T-helper 22 cell (primary cell): ENCODE data around the gene DNAJB13.
"Not testable (repeated sequence)": the region's sequence is repeated elsewhere in the genome, so short reads cannot be mapped to it uniquely, and the experiment has no call there.

ENCODE experiments used
- DNase-seq: peaks from one replicate; pipeline ENCODE4 v3.0.0-alpha.2; 2020; ENCODE audit warnings: low read depth

Gene DNAJB13

GRCh38 chr11:73977856-73978519 lies 27.2 kb downstream of the DNAJB13 start:
- DNase-seq, result no peak

GRCh38 chr11:73978576-73979086 lies 27.8 kb downstream of the DNAJB13 start:
- no peak for DNase-seq

- peak; percentile 76 for DNase-seq
These were observed 29.5 kb downstream of the DNAJB13 start for GRCh38 chr11:73980001-73980961.

DNA sequence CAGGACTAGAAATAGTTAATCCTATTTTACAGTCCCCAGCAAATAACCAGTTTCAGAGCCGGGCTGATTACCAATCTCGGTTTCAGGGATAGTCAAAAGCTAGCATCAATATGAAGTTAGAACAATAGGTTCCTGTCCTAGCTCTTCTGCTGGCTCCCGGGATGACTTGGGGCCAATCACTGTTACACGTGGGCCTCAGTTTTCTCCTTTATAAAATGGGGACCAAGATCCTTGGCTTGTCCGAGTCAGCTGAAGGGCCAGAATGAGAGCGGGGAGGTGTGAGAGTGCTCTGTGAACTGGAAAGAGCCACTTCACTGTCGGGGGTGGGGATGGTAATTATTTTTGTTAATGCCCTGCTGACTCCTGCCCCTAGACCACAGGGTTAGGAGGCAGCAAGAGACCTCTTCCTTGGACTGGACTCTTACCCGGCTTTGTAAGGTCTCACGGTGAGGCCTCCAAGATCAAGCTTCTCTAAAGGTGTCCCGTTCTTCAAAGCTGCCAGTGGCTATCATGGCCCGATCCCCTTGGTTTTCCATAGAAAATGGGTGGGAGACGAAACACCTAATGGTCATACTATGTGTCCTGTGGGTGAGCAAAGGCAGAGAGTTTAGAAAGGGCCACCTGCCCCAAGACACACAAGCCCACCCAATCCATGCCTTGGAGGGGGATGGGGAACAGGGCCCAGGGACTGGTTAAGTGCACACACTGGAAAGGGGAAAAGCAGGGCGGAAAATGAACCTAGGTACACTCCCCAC lies 30.4 kb downstream of the DNAJB13 start:
- DNase-seq, result no peak

GRCh38 chr11:73982595-73982989 lies 31.8 kb downstream of the DNAJB13 start, which contains the start of gene UCP2:
TSS of gene UCP2 (minus strand) at chr11:73982843. CDS start at chr11:73978378, 4,465 bp downstream.
- DNase-seq, result peak; percentile 73

- peak; percentile 90 for DNase-seq
These were observed 32.3 kb downstream of the DNAJB13 start for GRCh38 chr11:73982990-73983740.

GRCh38 chr11:73983741-73984538 lies 33.1 kb downstream of the DNAJB13 start:
- DNase-seq, result no peak

- DNase-seq, result not testable (repeated sequence)
These were observed 34.8 kb downstream of the DNAJB13 start for GRCh38 chr11:73985661-73986060.

DNA sequence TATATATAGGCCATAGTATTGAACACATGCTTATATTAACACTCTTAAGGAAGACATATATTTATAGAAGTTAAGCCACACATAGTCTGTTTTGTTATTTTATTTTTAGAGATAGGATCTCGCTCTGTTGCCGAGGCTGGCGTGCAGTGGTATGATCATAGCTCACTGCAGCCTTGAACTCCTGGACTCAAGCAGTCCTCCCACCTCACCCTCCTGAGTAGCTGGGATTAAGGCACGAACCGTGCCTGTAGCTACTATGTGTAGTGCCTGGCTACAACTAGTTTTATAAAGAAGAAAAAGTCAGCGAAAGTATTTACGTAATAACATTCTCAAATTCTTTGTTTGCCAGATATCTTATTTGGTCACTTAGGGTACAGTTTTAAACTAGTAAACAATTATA lies 37.4 kb downstream of the DNAJB13 start:
- DNase-seq, result no peak

DNA sequence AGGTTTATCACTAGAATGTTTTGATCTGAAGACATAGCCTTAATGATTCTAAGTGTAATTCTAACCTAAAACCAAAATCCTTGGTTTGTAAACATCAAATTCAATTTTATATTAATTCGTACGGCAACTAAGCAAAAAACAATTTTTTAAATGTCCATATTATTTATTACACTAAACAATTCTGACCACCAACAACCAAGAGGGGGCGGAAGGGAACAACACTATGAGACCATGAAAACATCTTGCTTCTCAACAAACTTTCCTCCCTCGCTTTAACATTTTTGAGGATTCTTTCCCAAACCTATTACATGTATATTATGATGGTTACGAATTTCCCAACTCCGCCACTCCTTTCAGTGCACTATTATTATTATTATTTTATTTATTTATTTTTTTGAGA lies 38.3 kb downstream of the DNAJB13 start:
- no peak for DNase-seq

- no peak for DNase-seq
These were observed 39.9 kb downstream of the DNAJB13 start for GRCh38 chr11:73990730-73991129.

- peak; percentile 24 for DNase-seq
These were observed 40.7 kb downstream of the DNAJB13 start for GRCh38 chr11:73991471-73992006.

DNA sequence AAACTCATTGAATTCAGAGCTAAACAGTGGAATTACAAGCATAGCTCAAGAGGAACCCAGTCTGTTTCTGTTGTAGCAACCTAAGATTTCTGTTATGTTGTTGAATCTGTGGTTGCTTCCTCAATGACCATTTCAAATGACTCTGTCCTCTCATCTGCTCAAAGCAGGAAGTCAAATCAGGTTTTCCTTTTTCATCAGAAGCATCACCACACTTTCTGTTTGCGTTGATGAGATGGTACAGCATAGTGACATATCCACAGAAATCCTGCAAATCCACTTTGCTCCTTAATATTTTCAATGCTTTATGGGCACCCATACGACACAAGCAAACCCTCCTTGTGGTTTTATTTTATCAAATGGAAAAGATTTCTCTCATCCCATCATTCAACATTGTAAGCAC lies 44.4 kb downstream of the DNAJB13 start:
- DNase-seq, result no peak

DNA sequence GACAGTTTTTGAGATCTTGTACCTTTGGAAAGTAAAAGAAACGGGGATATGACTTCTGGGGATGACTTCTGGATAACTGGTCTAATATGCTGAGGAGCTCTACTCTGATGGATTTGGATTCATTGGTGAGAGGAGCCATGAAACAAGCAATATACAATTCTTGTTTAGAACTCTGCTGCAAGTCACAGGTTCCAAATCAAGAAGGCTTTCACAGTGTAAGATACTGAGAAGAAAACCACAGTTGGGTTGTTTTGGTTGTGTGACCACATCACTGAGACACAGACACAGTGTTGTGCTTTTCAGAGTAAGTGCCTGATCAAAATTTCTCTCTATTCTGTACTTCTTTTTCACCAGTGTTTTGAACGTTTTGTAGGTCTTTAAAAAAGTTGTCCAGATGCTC lies 44.9 kb downstream of the DNAJB13 start:
- DNase-seq, result peak; percentile 26

GRCh38 chr11:73996161-73996747 lies 45.4 kb downstream of the DNAJB13 start:
- no peak for DNase-seq

GRCh38 chr11:73997120-73997770 lies 46.4 kb downstream of the DNAJB13 start:
- no peak for DNase-seq

- DNase-seq, result no peak
These were observed 48.2 kb downstream of the DNAJB13 start for GRCh38 chr11:73998846-73999575.

DNA sequence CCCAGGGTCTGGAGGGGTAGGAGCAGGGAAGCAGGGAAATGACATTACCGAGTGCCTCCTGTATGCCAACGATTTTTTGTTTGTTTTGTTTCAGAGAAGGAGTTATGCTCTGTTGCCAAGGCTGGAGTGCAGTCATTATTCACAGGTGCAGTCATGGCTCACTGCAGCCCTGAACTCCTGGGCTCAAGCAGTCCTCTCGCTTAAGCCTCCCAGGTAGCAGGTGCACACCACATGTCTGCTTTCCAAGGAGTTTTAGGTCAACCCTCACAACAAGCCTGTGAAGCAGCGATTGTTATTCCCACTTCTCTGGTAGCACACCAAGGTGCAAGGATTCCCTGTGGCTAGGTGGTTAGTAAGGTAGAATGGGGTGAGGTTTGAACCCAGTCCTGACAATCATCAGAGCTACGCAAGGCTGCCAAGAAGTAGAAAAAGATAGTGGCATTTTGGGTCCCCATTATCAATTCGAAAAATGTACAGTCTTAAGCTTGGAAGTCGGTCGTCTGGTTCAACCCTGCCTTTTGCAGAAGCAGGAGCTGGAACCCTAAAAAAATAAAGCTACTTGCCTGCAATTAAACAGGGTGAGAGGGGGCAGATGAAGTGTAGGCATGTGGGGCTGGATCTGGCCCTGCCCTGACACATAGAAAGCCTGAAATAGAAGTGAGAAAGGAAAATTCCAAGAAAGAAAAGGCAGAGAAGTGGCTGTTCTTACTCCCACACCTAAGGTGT lies 48.9 kb downstream of the DNAJB13 start:
- DNase-seq, result no peak
